Measurements from ENCODE around the gene ONECUT1.

ONECUT1 gene

GRCh38 chr15:52796753-52797520 is 6.8 kb upstream of the ONECUT1 start:
- DNase-seq, result no peak

DNA sequence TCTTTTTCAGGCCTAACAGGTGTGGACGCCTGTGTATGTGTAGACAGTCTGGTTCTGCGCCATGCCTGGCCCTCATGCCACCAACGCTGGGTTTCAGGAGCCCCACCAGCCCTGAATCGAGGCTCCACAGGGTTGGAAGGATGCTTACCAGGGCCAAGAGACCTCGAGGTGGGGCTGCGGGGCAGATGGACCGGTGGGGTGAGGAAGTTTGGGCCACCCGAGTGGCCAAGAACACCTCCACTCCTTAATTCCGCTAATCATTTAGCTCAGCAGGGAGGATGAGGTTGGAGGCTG is 6.0 kb upstream of the ONECUT1 start:
- DNase-seq, result no peak

- no peak for DNase-seq
Measured at GRCh38 chr15:52795464-52796227, 5.5 kb upstream of the ONECUT1 start.

- no peak for DNase-seq
Measured at GRCh38 chr15:52794665-52795463, 4.7 kb upstream of the ONECUT1 start.

DNA sequence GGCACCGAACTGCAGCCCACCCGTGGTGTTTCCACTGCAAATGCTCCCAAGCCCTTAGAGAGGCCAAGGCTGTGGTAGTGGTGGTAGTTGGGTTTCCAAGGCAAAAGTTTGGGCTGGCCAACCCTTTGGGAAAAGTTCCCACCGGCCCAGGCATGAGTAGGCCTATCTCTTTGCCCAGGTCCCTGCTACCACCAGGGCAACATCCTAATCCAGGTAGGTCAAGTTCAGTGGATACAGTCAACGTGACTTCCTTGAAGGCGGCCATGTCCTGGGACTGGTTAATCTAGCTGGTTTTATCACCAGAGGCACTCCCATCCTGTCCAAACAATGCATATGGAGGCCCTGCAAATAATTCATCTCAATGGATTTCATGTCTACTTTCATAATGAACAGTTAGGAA is 1.6 kb upstream of the ONECUT1 start:
- DNase-seq, result no peak

- no peak for DNase-seq
Measured at GRCh38 chr15:52790941-52791751, 1.0 kb upstream of the ONECUT1 start.

DNA sequence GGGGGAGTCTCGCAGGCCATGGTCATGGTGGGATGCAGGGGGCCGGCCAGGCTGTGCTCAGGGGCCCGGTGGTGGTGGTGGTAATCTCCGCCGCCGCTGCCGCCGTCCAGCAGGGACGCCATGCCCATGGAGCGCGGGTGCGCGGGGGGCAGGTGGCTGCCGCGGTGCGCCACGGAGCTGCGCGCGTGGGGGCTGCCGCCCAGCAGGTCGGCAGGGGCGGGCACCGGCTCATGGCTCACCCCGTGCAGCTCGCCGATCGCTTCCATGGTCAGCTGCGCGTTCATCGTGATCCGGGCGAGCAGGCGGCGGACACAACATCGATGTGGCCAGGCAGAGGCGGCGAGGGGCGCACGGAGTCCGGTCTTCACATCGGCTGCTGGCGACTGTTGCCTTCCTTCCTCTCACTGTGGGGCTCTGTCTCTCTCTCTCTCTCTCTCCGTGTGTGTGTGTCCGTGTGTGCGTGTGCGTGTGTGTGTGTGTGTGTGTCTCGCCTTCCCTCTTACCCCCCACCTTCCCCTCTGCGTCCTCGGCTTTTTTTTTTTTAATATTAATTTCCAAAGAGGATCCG is 451 bp downstream of the ONECUT1 start:
- no peak for DNase-seq

DNA sequence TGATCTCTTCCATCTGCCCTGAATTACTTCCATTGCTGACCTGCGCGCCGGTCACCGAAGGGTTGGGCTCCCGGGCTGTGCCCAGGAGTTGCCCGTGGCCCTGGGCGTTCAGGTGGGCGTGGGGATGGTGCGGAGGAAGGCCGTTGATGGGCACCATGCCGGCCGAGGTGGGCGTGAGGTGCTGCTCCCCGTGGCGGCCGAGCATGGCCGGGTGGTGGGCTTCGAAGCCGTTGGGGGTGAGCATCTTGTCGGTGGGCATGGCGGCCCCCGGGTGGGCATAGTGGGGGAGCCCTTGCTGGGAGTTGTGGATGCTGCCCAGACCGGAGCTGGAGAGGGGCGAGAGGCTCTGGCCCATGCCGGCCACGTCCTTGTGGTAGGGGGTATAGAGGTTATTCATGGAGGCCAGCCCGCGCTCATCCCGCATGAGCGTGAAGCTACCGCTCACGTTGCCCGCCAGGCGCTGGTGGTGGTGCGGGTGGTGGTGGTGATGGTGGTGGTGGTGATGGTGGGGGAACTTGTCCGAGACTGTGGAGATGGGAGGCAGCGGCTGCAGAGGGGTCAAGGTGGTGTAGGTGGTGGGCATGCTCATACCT is 1.0 kb downstream of the ONECUT1 start:
- DNase-seq, result no peak

GRCh38 chr15:52788099-52788986 is 1.8 kb downstream of the ONECUT1 start:
- no peak for DNase-seq

DNA sequence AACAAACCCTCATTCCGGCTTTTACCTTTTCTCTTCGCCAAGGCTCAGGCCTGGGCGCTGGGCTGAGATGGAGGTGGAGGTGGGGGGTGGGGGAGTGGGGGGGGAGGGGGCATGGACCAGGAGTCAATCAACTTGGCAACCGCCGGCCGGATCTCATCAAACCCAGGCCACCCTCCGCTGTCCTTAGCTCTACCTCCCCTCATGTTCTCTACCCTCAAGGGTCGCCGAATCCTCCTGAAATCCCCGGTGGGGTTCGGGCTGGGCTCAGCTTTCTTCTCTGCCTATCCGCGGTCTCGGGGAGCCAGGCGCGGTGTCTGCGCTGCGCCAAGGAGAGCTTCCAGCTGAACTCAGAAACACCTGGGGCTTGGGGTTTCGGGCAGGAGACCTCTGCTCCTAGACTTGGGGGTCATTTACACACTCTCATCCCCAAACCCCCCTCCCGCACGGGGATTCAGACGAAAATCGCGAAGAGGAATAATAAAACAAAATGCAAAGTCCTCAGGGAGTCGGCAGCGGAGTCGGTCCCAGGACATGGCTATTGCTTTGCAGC is 2.5 kb downstream of the ONECUT1 start:
- no peak for DNase-seq

DNA sequence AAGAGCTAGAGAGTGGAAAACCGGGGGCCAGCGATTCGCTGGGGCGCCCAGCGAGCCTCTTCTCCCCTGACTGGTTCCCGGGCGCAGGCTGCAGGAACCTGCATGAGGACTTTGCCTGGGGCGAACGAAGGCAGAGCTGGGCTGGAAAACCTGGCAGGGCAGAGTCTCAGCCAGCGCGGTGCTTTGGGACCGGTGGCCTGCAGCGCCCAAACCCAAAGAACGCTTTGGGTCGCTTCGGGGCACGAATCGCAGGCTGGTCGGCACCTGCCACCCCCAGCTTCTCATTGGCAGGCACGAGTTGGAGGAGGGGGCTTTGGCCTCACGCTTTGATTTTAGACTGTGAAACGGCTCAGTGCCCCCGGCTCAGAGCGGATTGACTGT is 3.0 kb downstream of the ONECUT1 start:
- no peak for DNase-seq

- DNase-seq, result no peak
Measured at GRCh38 chr15:52786436-52787122, 3.6 kb downstream of the ONECUT1 start.

DNA sequence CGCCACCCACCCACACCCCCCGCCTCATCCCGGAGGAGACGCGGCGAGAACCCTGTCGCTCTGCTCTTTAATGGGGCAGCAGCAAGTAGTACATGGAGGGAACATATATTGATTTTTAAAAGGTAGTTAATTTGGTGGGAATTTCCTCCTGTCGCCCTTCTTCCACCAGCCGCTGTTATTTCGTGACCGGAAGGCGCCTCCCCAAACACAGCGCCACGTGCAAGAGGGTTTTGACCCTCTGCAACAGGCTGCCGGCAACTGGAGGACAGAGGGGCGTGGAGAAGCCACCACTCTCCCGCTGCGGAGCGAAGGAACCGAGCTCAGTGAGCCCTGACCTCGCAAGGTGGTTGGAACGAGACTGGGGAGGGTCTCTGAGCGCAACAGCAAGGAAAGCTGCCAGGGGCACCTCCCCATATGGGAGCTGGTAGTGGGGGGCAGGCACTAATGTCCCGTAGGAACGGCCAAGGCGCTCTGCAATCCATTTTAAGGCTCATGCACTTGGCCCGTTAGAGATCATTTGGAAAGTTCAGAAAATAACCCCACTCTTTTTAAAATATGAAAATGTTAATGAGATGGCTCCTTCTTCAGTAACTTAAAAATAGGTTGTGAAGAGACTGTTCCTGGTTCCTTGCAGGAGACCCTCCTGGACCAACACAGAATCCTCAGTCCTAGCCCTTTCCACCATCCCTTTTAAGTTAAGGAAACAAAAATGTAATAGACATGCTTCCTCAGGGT is 4.3 kb downstream of the ONECUT1 start:
- no peak for DNase-seq

GRCh38 chr15:52784799-52785671 is 5.1 kb downstream of the ONECUT1 start:
- DNase-seq, result no peak

- DNase-seq, result peak; percentile 48
Measured at GRCh38 chr15:52783929-52784798, 6.0 kb downstream of the ONECUT1 start.

GRCh38 chr15:52783191-52783829 is 6.8 kb downstream of the ONECUT1 start:
- DNase-seq, result no peak

DNA sequence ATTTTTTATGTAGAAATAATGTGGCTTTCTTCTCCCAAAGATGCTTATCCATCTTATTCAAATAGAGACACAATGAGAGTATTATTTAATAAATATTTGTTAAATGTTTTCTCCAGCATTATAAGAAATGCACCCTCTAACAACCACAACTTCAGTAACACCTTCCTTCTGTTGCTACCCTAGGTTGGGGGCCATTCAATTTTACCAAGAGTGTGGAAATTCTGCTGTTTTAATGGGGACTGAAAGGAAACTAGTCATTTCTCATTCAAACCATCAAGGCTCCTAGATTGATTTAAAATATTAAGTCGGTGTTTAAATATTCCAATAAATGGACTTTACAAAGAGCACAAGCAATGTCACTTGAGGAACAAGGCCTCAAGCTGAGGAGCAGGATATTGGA is 7.6 kb downstream of the ONECUT1 start:
- DNase-seq, result no peak

All from stimulated activated CD4-positive, alpha-beta T cell treated with anti-CD3 and anti-CD28 coated beads, Interleukin-4, amount 100 ng/mL, for 1 hour (primary cell).